Neural cell (in vitro differentiated cells): ENCODE measurements around the gene DPM3.

Source experiments
- EP300 ChIP-seq: fragments of 450-650 bp; conservative IDR thresholded peaks from 2 replicates; pipeline ENCODE4 v1.6.1; 2014; ENCODE audit warnings: antibody characterized with exemption, mild to moderate bottlenecking, moderate library complexity; ENCODE audit not compliant: poor library complexity, severe bottlenecking
- EZH2 ChIP-seq: fragments of 200-600, 300-800 bp; shearing (Covaris generic), sonication (generic); IDR thresholded peaks from 2 replicates; pipeline ENCODE4 v1.6.1; 2014; ENCODE audit warnings: antibody characterized with exemption, low read length, borderline replicate concordance, mild to moderate bottlenecking; ENCODE audit not compliant: insufficient read depth, poor library complexity, severe bottlenecking
- POLR2AphosphoS5 ChIP-seq: IDR thresholded peaks from 2 replicates; pipeline ENCODE4 v1.6.1; 2012
- RAD21 ChIP-seq: fragments of 450-650 bp; conservative IDR thresholded peaks from 2 replicates; pipeline ENCODE4 v1.6.1; 2014; ENCODE audit warnings: antibody characterized with exemption, mild to moderate bottlenecking, moderate library complexity
- TAF1 ChIP-seq: IDR thresholded peaks from 2 replicates; pipeline ENCODE4 v1.6.1; 2012; ENCODE audit warnings: low read depth
- TF ChIP-seq, protein P1 (sequence below): fragments of 450-650 bp; IDR thresholded peaks from 2 replicates; pipeline ENCODE4 v1.5.1; 2014; ENCODE audit warnings: antibody characterized with exemption, mild to moderate bottlenecking, moderate library complexity; ENCODE audit not compliant: poor library complexity, severe bottlenecking

DNA sequence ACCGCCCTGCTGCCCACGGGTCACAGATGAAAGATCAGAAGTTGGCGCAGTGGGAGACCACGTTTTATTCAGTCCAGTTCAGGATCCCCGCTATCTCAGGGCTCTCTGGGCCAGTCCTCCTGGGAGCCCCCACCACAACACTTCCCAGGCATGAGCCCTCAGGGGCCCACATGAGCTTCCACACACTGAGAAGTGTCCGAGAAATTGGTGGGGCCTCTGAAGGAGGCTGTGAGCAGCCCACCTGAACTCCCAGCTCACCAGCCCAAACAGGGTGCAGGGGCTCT, 45.4 kb upstream of the DPM3 start:
- TF ChIP-seq, protein P1, sequence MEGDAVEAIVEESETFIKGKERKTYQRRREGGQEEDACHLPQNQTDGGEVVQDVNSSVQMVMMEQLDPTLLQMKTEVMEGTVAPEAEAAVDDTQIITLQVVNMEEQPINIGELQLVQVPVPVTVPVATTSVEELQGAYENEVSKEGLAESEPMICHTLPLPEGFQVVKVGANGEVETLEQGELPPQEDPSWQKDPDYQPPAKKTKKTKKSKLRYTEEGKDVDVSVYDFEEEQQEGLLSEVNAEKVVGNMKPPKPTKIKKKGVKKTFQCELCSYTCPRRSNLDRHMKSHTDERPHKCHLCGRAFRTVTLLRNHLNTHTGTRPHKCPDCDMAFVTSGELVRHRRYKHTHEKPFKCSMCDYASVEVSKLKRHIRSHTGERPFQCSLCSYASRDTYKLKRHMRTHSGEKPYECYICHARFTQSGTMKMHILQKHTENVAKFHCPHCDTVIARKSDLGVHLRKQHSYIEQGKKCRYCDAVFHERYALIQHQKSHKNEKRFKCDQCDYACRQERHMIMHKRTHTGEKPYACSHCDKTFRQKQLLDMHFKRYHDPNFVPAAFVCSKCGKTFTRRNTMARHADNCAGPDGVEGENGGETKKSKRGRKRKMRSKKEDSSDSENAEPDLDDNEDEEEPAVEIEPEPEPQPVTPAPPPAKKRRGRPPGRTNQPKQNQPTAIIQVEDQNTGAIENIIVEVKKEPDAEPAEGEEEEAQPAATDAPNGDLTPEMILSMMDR: no peak
- TF ChIP-seq RAD21 (no peak), TAF1 (no peak), POLR2AphosphoS5 (no peak), EP300 (no peak), EZH2 (no peak)
